Measurements from ENCODE around the gene LPCAT1.

Gene LPCAT1

DNA sequence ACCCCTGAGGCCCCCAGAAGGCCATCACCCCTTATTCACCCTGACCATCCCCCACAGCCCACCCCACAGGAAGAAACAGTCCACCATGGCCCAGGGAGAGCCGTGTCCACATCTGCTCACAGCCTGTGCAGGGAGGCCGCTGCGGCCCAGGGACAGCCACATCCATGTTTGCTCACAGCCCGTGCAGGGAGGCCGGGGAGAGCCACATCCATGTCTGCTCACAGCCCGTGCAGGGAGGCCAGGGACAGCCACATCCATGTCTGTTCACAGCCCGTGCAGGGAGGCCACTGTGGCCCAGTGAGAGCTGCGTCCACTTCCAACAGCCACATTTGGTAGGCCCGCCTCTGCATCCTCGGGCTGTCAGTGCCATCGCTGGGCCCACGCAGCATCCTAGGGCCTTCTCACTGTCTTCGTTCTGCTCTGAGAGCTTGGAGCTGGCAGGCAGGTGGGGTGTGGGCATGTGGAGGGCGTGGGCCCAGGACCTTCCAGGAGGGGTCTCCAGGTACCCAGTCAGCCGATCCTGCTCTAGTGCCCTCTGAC is 38.1 kb downstream of the LPCAT1 start:
- Mint-ChIP-seq H3K9me3 (no peaks in the 10 kb centered on the region), H3K4me1 (peaks cover 8% of the 10 kb centered on the region), H3K36me3 (peaks cover 10% of the 10 kb centered on the region), H3K27me3 (no peaks in the 10 kb centered on the region), H3K4me3 (no peak overlapping the region), H3K27ac (peak overlapping the region; percentile 19)
- CTCF ChIA-PET: no interaction called here
- no peak for DNase-seq

DNA sequence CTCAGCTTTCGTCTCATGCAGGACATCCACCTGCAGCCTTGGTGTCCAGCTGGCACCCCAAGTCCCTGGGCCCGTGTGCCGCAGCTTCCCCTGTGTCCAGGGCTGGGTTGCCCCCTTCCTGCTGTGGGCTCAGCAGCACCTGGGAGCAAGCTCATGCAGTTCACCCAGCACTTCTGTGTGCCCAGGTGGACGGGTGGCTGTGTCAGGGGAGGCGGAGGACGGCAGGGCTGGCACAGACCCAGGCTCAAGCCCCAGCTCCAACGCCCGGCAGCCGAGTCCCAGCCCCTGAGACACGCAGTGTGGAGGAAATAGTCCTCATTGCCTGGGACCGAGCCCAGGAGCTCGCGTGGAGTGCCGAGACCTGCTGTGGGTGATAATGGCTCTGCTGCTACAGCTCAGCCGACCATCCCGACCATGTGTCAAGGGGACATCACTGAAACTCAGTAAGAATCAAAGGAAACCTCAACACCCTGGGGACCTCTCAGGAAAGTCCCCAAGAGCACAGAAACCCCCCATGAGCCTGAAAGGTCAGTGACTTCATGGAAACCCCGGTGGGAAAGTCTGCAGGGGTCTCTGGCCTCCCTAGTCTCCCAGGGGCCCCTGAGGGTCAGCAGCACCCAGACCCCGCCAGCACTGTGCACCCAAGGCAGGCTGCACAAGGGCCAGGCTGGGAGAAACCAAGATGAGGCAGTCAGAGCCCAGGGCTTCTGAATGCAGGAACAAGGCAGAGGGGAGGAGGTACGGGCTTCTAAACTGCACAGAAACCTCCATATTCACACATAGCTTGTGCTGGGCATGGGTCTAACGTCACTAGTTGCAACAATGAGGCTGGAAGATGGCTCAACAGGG is 38.8 kb downstream of the LPCAT1 start:
- H3K27ac Mint-ChIP-seq: peak overlapping the region; percentile 33
- H3K27me3 Mint-ChIP-seq: no peaks in the 10 kb centered on the region
- CTCF ChIA-PET: no interaction called here
- peaks cover 8% of the 10 kb centered on the region for H3K4me1 Mint-ChIP-seq
- peaks cover 8% of the 10 kb centered on the region for H3K36me3 Mint-ChIP-seq
- DNase-seq: no peak
- H3K9me3 Mint-ChIP-seq: no peaks in the 10 kb centered on the region
- H3K4me3 Mint-ChIP-seq: no peak overlapping the region

DNA sequence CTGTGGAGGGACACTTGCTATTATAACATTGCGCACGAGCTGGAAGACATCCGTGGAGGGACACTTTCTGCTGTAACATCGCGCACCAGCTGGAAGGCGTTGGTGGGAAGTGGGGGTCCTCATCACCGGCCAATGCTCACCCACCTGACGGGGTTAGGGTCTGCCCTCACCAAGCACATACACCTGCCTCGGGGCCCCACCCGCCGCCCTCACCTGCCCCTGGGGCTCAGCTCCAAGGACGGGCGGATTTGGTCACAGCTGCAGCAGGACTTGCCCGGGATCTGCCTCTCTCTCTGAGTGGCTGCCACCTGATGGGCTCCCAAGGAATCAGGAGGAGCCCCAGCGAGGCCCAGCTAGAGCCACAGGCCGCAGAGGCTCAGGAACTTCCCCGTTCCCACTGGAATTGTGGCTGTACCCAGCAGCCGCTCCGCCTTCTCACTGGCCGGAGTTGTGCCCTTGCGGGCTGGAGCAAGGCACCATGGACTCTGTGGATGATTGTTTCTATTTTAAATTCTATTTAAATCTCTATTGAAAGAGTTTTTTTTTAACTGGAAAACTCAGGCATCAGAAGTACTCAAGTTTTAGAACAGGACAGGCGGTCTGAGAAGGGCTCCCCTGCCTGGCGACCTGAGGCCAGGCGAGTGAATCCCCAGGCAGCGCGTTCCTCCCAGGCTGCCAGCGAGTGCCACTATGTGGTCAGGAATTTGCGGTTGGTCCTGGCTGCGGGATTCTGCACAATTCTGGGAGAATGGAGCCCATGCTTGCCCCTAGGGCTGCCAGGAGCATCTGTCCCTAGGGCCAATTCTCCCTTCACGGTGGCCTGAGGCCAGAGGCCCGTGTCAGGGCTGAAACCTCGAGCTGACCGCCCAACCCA is 39.7 kb downstream of the LPCAT1 start:
- Mint-ChIP-seq H3K4me1 (peaks cover 4% of the 10 kb centered on the region), H3K27ac (no peak overlapping the region), H3K4me3 (no peak overlapping the region), H3K9me3 (no peaks in the 10 kb centered on the region), H3K27me3 (no peaks in the 10 kb centered on the region), H3K36me3 (peaks cover 6% of the 10 kb centered on the region)
- DNase-seq: no peak
- CTCF ChIA-PET: no interaction called here

DNA sequence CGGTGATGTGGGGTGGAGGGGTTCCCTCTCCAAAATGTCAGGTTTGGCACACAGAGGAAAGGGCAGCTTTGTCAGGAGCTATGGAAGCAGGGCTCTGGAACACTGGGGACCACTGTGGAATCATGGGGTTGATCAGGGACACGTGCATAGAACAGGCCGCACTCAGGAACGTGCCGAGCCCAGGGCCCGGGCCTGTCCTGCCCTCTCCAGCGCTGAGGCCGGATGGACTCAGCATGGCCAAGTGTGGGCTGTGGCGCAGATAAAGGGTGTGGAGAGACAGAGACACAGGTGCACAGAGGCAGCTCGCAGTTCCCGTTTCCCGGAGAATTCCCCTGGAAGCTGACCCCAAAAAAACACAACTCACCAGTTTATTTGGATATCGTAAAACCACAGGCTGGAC is 40.7 kb downstream of the LPCAT1 start:
- no peak for DNase-seq
- Mint-ChIP-seq H3K4me1 (no peaks in the 10 kb centered on the region), H3K36me3 (peaks cover 5% of the 10 kb centered on the region), H3K9me3 (no peaks in the 10 kb centered on the region), H3K4me3 (no peak overlapping the region), H3K27me3 (no peaks in the 10 kb centered on the region), H3K27ac (no peak overlapping the region)
- CTCF ChIA-PET: interaction anchor here (0.8 kb wide), 1 partner anchor 314 kb away, joined by 3 read pairs; no protein-coding TSS in a partner anchor

DNA sequence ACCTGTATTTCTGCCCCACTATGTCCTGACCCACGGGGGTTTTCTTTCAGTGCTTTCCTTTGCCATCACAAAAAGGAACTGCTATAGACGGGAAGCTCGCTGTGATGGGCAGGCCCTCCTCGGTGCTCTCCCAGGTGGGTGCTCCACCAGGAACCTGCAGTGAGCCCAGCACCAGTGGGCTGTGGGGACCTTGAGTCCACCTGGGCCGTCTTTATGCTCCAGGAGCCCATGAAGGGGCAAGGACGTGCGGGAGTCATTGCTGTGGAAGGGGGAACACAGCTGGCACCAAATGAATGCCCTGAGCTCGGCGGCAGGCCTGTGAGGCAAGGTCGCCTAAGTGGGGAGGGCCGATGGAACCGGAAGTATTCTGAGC is 41.8 kb downstream of the LPCAT1 start:
- no peak overlapping the region for H3K4me3 Mint-ChIP-seq
- no peaks in the 10 kb centered on the region for H3K27me3 Mint-ChIP-seq
- CTCF ChIA-PET: no interaction called here
- H3K36me3 Mint-ChIP-seq: peaks cover 6% of the 10 kb centered on the region
- no peak overlapping the region for H3K27ac Mint-ChIP-seq
- H3K9me3 Mint-ChIP-seq: no peaks in the 10 kb centered on the region
- DNase-seq: no peak
- H3K4me1 Mint-ChIP-seq: no peaks in the 10 kb centered on the region

DNA sequence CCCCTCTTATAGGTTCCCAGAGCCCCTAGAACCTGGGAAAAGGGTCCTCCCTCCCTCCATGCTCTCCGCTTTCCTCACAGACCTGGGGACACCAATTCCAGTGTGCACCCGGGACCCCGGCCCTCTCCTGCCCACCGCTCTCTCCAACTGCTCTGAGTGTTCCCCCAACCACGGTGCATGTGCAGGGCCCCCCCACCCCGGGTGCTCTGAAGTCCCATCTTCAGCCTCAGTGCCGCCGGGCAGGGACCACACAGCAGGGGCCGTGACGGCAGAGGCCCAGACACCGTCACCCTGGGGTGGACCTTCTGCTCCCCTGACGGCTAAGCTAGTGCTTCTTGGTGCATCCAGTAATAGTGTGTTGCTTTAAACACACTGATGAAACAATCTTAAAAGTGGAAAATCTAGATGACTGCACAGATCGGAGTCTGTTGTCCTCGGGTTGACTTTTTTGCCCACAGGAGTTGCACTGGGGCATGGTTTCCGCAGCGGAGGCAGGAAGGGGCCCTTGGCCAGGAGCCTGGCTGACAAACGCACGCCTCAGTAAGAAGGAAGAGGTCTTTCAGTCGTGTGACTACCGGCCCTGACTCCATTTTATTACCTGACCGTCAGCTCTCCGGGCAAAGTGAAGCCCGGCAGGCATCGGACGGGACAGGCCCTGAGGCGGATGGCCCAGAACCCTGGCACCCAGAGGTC is 42.3 kb downstream of the LPCAT1 start:
- CTCF ChIA-PET: interaction anchor here (2.0 kb wide), 1 partner anchor 11 kb away, joined by 8 read pairs; no protein-coding TSS in a partner anchor
- DNase-seq: no peak
- Mint-ChIP-seq H3K27ac (no peak overlapping the region), H3K9me3 (no peaks in the 10 kb centered on the region), H3K4me3 (no peak overlapping the region), H3K36me3 (peaks cover 6% of the 10 kb centered on the region), H3K4me1 (no peaks in the 10 kb centered on the region), H3K27me3 (no peaks in the 10 kb centered on the region)

DNA sequence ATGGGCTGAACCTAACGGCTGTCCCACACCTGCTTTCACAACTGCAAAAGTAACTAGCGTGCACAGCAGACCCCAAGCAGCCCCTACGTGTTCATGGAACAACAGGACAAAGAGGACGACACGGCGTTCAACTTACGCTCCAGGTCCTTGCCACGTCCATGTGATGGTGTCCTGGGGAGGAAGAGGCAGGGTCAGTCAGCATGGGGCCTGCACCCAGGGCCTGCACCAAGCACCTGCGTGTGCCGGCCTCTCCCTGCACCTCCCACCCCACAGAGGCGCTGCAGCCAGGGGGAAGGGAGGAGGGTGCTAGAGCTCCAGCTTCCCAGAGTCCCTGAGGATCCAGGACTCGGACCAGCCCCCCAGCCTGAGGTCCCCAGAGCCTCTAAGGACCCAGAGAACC is 43.0 kb downstream of the LPCAT1 start:
- Mint-ChIP-seq H3K27me3 (no peaks in the 10 kb centered on the region), H3K4me3 (no peak overlapping the region), H3K27ac (no peak overlapping the region), H3K4me1 (no peaks in the 10 kb centered on the region), H3K36me3 (peaks cover 3% of the 10 kb centered on the region), H3K9me3 (no peaks in the 10 kb centered on the region)
- no peak for DNase-seq
- CTCF ChIA-PET: interaction anchor here (1.1 to 2.9 kb wide), 4 partner anchors 9 to 163 kb away, joined by 5 to 27 read pairs (median 9); no protein-coding TSS in a partner anchor

DNA sequence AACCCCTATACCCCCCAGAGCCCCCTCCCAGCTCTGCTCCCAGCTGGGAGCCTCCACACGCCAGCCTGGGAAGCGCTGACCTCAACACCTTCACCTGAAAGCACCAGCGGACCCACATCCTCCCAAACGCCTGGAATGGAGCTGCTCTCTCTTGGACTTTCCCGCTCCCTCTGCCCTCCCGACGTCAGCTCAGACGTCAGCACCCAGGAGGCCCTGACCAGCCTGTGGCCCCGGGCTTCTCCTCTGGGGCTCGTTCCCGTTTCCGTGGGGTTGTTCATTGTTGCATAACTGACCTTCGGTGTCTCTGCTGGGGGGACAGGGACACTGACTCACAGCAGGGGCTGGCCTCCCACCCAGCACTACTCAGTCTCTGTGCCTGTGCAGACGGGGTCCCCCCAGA is 43.5 kb downstream of the LPCAT1 start:
- Mint-ChIP-seq H3K27me3 (no peaks in the 10 kb centered on the region), H3K36me3 (peaks cover 3% of the 10 kb centered on the region), H3K27ac (no peak overlapping the region), H3K4me1 (no peaks in the 10 kb centered on the region), H3K4me3 (no peak overlapping the region), H3K9me3 (no peaks in the 10 kb centered on the region)
- DNase-seq: no peak
- CTCF ChIA-PET: interaction anchor here (0.6 to 2.9 kb wide), 8 partner anchors 10 to 164 kb away, joined by 3 to 27 read pairs (median 5); no protein-coding TSS in a partner anchor

DNA sequence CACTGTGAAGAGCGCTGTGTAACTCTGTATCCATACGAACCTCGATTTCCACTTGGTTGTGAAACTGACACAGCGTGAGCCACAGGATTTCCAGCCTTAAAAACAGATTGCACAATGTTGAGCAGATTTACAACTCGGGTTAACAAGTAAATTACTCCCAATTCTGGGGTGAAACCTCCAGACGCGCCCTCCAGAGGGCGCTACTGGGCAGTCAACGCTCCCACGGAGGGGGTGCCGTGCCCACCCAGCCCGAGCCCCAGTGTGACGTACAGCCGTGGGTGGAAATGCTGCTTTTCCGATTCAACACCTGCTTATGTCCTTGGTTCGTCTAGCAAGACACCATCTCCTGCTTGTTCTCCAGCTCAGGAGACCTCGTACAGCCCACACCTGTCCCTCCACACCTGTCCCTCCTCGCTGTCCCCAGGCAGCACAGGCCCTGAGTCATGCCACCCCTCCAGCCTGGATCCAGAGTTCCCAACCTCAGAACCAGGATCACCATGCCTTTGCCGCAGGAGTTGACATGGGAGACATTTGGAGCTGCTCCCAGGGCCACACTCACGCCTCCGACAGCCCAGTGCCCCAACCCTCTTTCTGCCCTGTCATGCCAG is 44.1 kb downstream of the LPCAT1 start:
- DNase-seq: peak; percentile 54
- CTCF ChIA-PET: interaction anchor here (0.6 to 2.9 kb wide), 8 partner anchors 10 to 164 kb away, joined by 3 to 27 read pairs (median 5); no protein-coding TSS in a partner anchor
- H3K4me3 Mint-ChIP-seq: no peak overlapping the region

DNA sequence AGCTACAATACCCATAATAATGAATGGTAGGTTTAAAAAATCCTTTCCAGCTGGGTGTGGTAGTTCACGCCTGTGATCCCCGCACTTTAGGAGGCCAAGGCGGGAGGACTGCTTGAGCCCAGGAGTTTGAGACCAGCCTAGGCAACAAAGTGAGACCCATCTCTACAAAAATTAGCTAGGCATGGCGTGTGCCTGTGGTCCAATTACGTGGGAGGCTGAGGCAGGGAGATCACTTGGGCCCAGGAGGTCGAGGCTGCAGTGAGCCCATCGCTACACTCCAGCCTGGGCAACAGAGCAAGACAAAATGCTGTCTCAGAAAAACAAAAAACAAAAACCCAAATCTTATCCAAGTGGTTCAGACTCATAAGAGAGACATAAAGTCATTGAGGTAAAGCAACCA is 44.7 kb downstream of the LPCAT1 start:
- H3K27ac Mint-ChIP-seq: no peak overlapping the region
- H3K9me3 Mint-ChIP-seq: no peaks in the 10 kb centered on the region
- H3K36me3 Mint-ChIP-seq: peaks cover 3% of the 10 kb centered on the region
- CTCF ChIA-PET: interaction anchor here (1.7 to 2.9 kb wide), 4 partner anchors 9 to 165 kb away, joined by 3 to 27 read pairs (median 8); no protein-coding TSS in a partner anchor
- no peaks in the 10 kb centered on the region for H3K27me3 Mint-ChIP-seq
- no peak for DNase-seq
- no peaks in the 10 kb centered on the region for H3K4me1 Mint-ChIP-seq
- H3K4me3 Mint-ChIP-seq: no peak overlapping the region

More for the DNA sequence above, 44.1 kb downstream of the LPCAT1 start:
- Mint-ChIP-seq H3K36me3 (peaks cover 3% of the 10 kb centered on the region), H3K4me1 (no peaks in the 10 kb centered on the region), H3K27ac (no peak overlapping the region), H3K9me3 (no peaks in the 10 kb centered on the region), H3K27me3 (no peaks in the 10 kb centered on the region)

DNA sequence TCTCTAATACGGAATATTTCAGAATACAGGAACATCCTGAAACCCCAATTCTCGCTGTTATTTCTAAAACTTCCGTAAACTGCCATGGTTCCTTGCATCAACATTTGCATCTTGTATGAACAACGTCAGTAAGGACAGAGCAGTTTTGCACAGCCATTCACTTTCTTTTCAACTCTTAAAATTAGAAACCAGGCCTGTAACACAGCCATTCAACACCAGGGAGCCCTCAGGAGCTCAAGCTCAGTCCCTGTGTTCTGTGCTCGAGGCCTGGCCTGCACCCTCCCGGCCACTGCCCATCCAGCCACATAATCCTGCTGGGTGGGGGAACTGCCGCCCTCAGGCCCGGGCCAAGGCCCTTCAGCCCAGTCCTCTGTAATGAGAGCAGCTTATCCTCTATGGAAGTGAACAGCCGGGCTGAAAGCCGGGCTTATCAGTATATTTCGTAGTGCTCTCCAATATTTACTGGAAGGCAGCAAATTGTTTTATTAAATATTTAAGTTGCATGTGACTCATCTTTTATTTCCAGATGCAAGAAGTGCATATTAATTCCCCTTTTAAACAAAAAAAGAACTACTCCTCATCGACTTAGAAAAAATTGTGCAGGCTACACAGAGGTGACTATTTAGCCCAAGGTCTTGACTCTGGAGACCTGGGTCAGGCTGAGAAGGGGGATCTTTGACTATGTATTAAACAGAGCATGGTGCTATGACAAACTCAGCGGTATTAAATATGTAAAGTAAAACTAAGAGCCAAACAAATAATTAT is 45.3 kb downstream of the LPCAT1 start:
- CTCF ChIA-PET: interaction anchor here (1.7 to 2.9 kb wide), 4 partner anchors 9 to 166 kb away, joined by 3 to 27 read pairs (median 8); no protein-coding TSS in a partner anchor
- Mint-ChIP-seq H3K36me3 (peaks cover 4% of the 10 kb centered on the region), H3K4me1 (no peaks in the 10 kb centered on the region), H3K4me3 (no peak overlapping the region), H3K27me3 (no peaks in the 10 kb centered on the region), H3K27ac (no peak overlapping the region), H3K9me3 (no peaks in the 10 kb centered on the region)
- DNase-seq: no peak

DNA sequence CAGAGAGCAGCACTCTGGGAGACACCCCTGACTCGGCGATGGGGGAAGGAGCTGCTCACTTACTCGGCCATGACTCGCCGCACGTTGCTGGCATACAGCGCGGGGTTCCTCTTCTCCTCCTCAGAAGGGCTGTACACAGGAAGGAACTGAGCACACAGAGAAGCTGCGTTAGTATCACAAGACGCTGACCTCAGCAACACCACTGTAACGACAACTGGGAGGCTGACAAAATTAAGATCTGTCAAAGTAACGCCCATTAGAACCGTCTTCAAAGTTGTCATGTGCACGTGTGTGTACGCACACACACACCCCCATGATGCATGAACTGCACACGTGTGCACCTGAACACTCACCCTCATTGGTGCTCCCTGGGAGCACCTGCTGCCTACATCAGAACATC is 46.4 kb downstream of the LPCAT1 start:
- Mint-ChIP-seq H3K4me1 (no peaks in the 10 kb centered on the region), H3K36me3 (peaks cover 4% of the 10 kb centered on the region), H3K9me3 (no peaks in the 10 kb centered on the region), H3K4me3 (no peak overlapping the region), H3K27me3 (no peaks in the 10 kb centered on the region), H3K27ac (no peak overlapping the region)
- peak; percentile 1 for DNase-seq
- CTCF ChIA-PET: interaction anchor here (1.7 kb wide), 1 partner anchor 26 kb away, joined by 3 read pairs; no protein-coding TSS in a partner anchor

DNA sequence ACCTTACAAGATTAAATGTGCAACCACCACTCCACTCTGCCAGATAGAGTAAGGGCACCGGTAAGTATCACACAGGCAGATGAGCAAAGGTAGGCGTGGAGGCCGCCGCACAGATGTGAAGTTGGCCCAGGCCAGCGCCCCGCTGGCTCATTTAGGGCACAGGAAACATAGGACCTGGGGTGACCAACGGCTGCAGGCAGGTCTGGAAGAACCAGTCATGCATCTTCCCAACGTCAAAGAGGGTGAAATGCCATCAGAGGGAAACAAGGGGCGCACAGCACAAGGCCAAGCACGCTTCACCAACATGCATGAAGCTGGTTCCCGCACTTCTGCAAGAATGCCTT is 46.8 kb downstream of the LPCAT1 start:
- CTCF ChIA-PET: no interaction called here
- Mint-ChIP-seq H3K27me3 (no peaks in the 10 kb centered on the region), H3K27ac (no peak overlapping the region), H3K4me3 (no peak overlapping the region), H3K36me3 (peaks cover 4% of the 10 kb centered on the region), H3K4me1 (no peaks in the 10 kb centered on the region), H3K9me3 (no peaks in the 10 kb centered on the region)
- no peak for DNase-seq
